ENCODE measurements around the gene SGTA.

SGTA gene

DNA sequence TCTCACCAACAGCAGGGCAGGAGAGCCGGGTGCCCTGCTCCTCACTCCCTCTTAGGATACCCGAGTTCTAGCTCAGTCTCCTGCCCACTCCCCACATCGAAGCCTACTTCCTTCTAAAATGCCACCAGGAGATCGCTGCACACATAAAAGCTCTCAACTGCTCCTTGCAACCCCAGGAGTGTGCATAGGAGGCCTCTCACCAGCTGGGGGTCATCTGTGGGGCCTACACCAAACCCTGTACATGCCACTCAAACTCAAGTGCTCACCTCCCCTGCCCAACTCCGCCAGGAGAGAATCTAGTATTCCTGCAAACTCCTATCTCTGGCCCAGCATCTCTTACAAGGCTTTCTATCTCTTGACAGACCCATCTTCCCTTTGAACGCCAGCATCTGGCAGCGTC is 2.8 kb downstream of the SGTA start:
- Histone ChIP-seq H3K27ac (ENCODE audit: low read depth, low read length) (no peak overlapping the region), H3K36me3 (ENCODE audit: control insufficient read depth in 1 of 2, insufficient read depth in 2 of 2, low read length in 2 of 2) (peaks cover 0 to 12% of the 10 kb centered on the region in 2 donors), H3K4me3 (ENCODE audit: low read depth in 1 of 2, low read length in 2 of 2) (no peak overlapping the region), H3K9me3 (ENCODE audit: control insufficient read depth in 1 of 2, low read length in 2 of 2) (no peaks in the 10 kb centered on the region), H3K27me3 (ENCODE audit: control insufficient read depth in 1 of 2, insufficient read depth in 2 of 2, low read length in 2 of 2) (no peaks in the 10 kb centered on the region), H3K9ac (ENCODE audit: low read depth in 1 of 2, low read length in 2 of 2) (no peak overlapping the region), H3K4me1 (ENCODE audit: control insufficient read depth in 1 of 2, insufficient read depth in 2 of 2, low read length in 2 of 2) (peaks cover 36 to 45% of the 10 kb centered on the region in 2 donors)

DNA sequence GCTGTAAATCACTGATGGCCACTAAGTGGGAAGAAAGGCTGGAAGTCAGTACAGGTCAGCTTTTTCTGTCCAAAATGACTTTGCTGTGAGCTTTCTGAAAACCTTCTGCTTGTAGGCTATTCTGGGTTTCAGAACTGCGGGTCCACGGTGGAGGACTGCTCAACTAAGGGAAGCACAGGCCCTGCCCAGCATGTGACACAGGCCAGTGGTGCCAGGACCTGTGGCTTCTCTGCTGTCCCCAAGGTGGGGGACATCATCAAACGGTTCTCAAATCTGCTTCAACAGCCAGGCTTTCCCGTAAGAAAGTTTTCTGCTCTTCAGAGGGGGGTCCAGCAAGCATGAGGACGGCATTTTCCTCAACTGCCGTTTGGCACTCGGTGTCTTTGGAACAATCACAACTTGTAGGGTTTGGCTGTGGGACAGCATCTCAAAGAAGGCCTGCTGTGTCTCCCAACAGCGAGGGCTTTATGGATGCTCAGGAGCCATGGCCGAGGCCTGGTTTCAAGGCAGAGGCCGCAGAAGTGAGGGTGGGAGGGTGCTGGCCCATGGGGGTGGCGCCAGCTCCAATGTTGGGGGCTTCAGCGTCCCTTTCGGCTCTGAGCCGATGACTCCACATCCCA is 3.8 kb downstream of the SGTA start:
- H3K27me3 ChIP-seq (ENCODE audit: control insufficient read depth in 1 of 2, insufficient read depth in 2 of 2, low read length in 2 of 2) = no peaks in the 10 kb centered on the region
- no peaks in the 10 kb centered on the region for H3K9me3 ChIP-seq (ENCODE audit: control insufficient read depth in 1 of 2, low read length in 2 of 2)
- H3K4me3 ChIP-seq (ENCODE audit: low read depth in 1 of 2, low read length in 2 of 2) = no peak overlapping the region
- peaks cover 0 to 15% of the 10 kb centered on the region in 2 donors for H3K36me3 ChIP-seq (ENCODE audit: control insufficient read depth in 1 of 2, insufficient read depth in 2 of 2, low read length in 2 of 2)
- H3K9ac ChIP-seq (ENCODE audit: low read depth in 1 of 2, low read length in 2 of 2) = no peak overlapping the region
- peaks cover 42 to 50% of the 10 kb centered on the region in 2 donors for H3K4me1 ChIP-seq (ENCODE audit: control insufficient read depth in 1 of 2, insufficient read depth in 2 of 2, low read length in 2 of 2)
- no peak overlapping the region for H3K27ac ChIP-seq (ENCODE audit: low read depth, low read length)

DNA sequence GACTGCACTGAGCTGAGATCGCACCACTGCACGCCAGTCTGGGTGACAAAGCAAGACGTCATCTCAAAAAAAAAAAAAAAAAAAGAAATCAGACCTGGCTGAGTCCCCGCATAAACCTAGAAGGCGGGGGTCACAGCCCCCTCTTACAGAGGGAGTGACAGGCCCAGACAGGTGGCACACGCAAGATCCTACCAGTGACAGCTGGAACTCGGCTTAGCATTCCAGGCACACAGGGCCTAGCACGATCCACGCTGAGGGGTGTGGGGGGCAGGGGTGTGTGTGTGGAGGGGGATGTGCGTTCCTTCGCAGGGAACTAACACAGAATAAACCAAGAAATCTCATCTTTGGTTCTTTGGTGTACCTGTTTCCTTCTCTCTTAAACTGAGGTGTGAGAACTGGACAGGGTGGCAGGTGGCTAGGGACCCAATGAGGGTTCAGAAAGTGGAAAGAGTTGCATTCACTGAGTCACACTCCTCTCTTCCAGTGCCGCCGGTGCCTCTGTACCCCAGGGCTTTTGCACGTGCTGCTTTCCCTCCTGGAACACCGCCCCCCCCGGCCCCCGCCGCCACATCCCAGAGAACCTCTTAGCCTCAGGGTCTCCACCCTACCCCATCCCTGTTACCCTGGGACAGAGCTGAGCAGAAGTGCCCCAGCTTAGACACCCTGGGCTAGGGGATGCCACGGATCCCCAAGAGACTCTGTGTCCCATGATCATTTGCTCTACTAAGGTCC is 5.0 kb downstream of the SGTA start:
- Histone ChIP-seq H3K27ac (ENCODE audit: low read depth, low read length) (no peak overlapping the region), H3K27me3 (ENCODE audit: control insufficient read depth in 1 of 2, insufficient read depth in 2 of 2, low read length in 2 of 2) (no peaks in the 10 kb centered on the region), H3K4me3 (ENCODE audit: low read depth in 1 of 2, low read length in 2 of 2) (no peak overlapping the region), H3K9me3 (ENCODE audit: control insufficient read depth in 1 of 2, low read length in 2 of 2) (no peaks in the 10 kb centered on the region), H3K36me3 (ENCODE audit: control insufficient read depth in 1 of 2, insufficient read depth in 2 of 2, low read length in 2 of 2) (peaks cover 0 to 15% of the 10 kb centered on the region in 2 donors), H3K9ac (ENCODE audit: low read depth in 1 of 2, low read length in 2 of 2) (no peak overlapping the region), H3K4me1 (ENCODE audit: control insufficient read depth in 1 of 2, insufficient read depth in 2 of 2, low read length in 2 of 2) (peaks cover 33 to 43% of the 10 kb centered on the region in 2 donors)

DNA sequence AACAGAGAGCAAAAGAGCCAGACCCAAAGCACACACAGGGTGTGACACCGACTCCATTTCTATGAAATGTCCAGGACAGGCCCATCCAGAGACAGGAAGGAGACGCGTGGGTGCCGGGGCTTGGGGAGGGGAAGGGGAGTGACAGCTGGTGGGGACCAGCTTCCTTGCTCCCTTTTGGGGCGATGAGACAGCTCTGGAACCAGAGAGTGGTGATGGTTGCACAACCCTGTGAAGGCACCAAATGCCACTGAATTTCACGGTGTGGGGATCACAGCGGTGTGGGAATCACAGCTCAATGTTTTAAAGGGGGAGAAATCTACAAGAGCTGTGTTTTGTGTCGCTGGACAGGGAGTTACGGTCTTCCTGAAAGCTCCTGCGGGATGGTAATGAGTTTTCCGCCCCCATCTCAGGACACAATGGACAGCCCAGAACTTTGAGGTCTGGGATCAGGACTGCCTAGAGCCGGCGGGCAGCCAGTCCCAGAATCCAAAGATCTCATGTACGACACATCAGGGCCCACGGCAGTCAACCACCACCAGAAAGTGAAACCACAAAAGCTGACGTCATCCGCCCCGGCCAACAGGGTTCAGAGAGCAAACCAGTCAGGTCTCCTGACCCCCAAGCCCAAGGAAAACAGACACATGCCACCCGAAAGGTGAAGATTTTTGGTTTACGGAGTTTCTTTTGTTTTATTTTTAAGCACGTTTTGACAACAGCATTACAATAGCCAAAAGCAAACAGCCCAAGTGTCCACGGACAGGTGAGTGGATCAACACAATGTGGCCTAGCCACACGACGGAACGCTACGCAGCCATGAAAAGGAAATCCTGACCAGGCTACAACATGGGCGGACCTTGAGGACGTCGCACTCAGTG is 7.3 kb downstream of the SGTA start:
- Histone ChIP-seq H3K36me3 (ENCODE audit: control insufficient read depth in 1 of 2, insufficient read depth in 2 of 2, low read length in 2 of 2) (peaks cover 0 to 15% of the 10 kb centered on the region in 2 donors), H3K9ac (ENCODE audit: low read depth in 1 of 2, low read length in 2 of 2) (peak overlapping the region; percentile 72 to 74)

DNA sequence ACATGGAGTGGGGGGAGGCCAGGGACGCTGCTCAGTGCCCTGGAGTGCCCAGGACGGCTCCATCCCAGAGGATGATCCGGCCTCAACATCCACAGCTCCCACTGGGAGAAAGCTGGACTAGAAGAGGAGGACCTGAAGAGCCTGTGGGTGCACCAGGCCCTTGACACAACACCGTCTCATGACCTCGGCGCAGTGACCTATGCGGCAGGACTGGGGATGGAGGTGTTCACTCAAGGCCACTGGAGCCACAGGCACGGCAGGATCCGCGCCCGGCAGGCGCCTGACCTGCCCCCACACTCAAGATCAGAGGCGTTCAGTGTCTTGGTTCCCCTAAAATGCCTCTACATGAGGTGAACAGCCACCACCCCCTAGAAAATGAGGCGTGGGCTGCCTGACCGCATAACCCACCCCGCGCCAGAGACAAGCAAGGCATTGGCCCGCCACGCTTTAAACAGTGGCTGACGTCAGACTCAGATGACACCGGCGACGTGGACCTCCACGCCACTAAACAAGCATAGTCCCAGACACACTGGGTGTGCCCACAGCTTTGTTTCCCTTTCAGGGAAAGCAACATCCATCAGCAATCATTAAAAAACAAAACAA is 8.0 kb downstream of the SGTA start:
- H3K9me3 ChIP-seq (ENCODE audit: control insufficient read depth in 1 of 2, low read length in 2 of 2) = no peaks in the 10 kb centered on the region
- H3K9ac ChIP-seq (ENCODE audit: low read depth in 1 of 2, low read length in 2 of 2) = peak overlapping the region; percentile 72 to 74

More for the DNA sequence above, 7.3 kb downstream of the SGTA start:
- H3K4me3 ChIP-seq (ENCODE audit: low read depth in 1 of 2, low read length in 2 of 2) = peak overlapping the region; percentile 51 to 57
- H3K27me3 ChIP-seq (ENCODE audit: control insufficient read depth in 1 of 2, insufficient read depth in 2 of 2, low read length in 2 of 2) = no peaks in the 10 kb centered on the region
- peaks cover 18 to 24% of the 10 kb centered on the region in 2 donors for H3K4me1 ChIP-seq (ENCODE audit: control insufficient read depth in 1 of 2, insufficient read depth in 2 of 2, low read length in 2 of 2)
- no peaks in the 10 kb centered on the region for H3K9me3 ChIP-seq (ENCODE audit: control insufficient read depth in 1 of 2, low read length in 2 of 2)
- H3K27ac ChIP-seq (ENCODE audit: low read depth, low read length) = peak overlapping the region; percentile 90

DNA sequence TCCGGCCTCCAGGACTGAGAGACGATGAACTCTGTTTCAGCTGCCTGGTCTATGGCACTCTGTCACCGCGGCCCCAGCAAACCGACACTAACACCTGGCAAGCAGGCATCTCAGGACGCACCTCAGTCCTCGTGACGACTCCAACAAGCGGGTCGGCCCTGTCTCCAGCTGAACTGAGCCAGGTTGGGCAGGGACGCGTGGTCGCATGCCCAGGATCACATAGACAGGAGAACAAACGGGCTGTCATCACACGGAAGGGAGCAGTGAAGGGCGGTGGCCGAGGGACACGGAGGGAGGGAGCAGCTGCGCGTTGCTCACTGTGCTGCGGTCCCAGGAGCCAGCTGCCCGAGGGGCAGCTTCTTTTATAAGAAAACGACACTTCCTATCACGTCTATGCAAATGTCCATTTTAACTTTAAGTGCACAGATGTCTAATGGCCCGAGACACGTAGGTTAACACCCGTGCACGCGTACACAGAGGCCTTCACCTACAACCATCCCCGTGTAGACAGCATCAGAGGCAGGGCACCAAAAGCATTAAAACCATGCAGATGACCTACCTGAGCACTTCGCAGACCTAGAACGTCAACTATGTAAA is 8.9 kb downstream of the SGTA start:
- no peak overlapping the region for H3K27ac ChIP-seq (ENCODE audit: low read depth, low read length)
- peaks cover 18 to 24% of the 10 kb centered on the region in 2 donors for H3K4me1 ChIP-seq (ENCODE audit: control insufficient read depth in 1 of 2, insufficient read depth in 2 of 2, low read length in 2 of 2)
- H3K36me3 ChIP-seq (ENCODE audit: control insufficient read depth in 1 of 2, insufficient read depth in 2 of 2, low read length in 2 of 2) = peaks cover 0 to 15% of the 10 kb centered on the region in 2 donors
- no peaks in the 10 kb centered on the region for H3K27me3 ChIP-seq (ENCODE audit: control insufficient read depth in 1 of 2, insufficient read depth in 2 of 2, low read length in 2 of 2)
- no peaks in the 10 kb centered on the region for H3K9me3 ChIP-seq (ENCODE audit: control insufficient read depth in 1 of 2, low read length in 2 of 2)
- no peak overlapping the region for H3K4me3 ChIP-seq (ENCODE audit: low read depth in 1 of 2, low read length in 2 of 2)
- H3K9ac ChIP-seq (ENCODE audit: low read depth in 1 of 2, low read length in 2 of 2) = no peak overlapping the region

More for the DNA sequence above, 8.0 kb downstream of the SGTA start:
- H3K27ac ChIP-seq (ENCODE audit: low read depth, low read length) = peak overlapping the region; percentile 90
- no peaks in the 10 kb centered on the region for H3K27me3 ChIP-seq (ENCODE audit: control insufficient read depth in 1 of 2, insufficient read depth in 2 of 2, low read length in 2 of 2)
- H3K4me3 ChIP-seq (ENCODE audit: low read depth in 1 of 2, low read length in 2 of 2) = peak overlapping the region; percentile 51 to 57
- peaks cover 0 to 17% of the 10 kb centered on the region in 2 donors for H3K36me3 ChIP-seq (ENCODE audit: control insufficient read depth in 1 of 2, insufficient read depth in 2 of 2, low read length in 2 of 2)
- H3K4me1 ChIP-seq (ENCODE audit: control insufficient read depth in 1 of 2, insufficient read depth in 2 of 2, low read length in 2 of 2) = peaks cover 18 to 24% of the 10 kb centered on the region in 2 donors

DNA sequence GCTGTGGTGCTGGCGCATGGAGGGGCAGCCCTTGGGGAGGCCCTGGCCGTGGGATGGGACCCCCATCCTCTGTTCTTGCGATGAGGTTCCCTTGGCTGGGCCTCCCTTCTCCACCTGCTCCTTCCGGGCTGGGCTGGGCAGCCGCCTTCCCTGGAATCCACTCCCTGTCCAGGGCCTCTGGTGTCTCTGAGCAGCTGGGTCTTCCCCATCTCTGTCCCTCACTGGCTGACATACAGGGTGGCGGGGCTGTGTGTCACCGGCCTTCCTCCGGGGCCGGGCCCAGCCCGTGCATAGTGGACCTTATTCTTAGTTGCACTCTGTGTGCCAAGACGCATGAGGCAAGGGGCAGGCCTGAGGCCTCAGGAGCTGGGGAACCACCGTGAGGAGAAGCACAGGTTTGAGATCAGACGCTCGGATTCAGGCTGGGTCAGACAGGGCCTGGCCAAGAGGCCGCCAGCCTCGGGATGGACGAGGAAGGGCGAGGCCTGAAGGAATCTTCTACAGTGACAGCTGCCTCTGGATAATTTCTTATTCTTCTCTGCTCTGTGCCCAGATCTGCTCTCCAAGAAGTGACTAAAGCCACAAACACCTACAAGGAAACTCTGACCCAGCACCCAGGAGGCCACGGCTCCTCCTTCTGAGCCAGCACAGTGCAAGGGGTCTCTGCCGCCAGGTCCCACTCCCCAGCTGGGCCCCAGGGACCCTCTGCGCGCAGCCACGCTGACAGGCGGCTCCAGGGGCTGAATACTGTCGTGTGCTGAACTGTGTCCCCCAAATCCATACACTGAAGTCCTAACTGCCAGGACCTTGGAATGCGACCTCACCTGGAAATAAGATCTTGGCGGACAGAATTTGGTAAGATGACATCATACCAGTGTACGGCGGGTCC is 11.0 kb downstream of the SGTA start:
- Histone ChIP-seq H3K4me3 (ENCODE audit: low read depth in 1 of 2, low read length in 2 of 2) (no peak overlapping the region), H3K4me1 (ENCODE audit: control insufficient read depth in 1 of 2, insufficient read depth in 2 of 2, low read length in 2 of 2) (peaks cover 18 to 24% of the 10 kb centered on the region in 2 donors), H3K27ac (ENCODE audit: low read depth, low read length) (no peak overlapping the region), H3K9me3 (ENCODE audit: control insufficient read depth in 1 of 2, low read length in 2 of 2) (no peaks in the 10 kb centered on the region), H3K9ac (ENCODE audit: low read depth in 1 of 2, low read length in 2 of 2) (no peak overlapping the region), H3K36me3 (ENCODE audit: control insufficient read depth in 1 of 2, insufficient read depth in 2 of 2, low read length in 2 of 2) (peaks cover 0 to 23% of the 10 kb centered on the region in 2 donors), H3K27me3 (ENCODE audit: control insufficient read depth in 1 of 2, insufficient read depth in 2 of 2, low read length in 2 of 2) (no peaks in the 10 kb centered on the region)

DNA sequence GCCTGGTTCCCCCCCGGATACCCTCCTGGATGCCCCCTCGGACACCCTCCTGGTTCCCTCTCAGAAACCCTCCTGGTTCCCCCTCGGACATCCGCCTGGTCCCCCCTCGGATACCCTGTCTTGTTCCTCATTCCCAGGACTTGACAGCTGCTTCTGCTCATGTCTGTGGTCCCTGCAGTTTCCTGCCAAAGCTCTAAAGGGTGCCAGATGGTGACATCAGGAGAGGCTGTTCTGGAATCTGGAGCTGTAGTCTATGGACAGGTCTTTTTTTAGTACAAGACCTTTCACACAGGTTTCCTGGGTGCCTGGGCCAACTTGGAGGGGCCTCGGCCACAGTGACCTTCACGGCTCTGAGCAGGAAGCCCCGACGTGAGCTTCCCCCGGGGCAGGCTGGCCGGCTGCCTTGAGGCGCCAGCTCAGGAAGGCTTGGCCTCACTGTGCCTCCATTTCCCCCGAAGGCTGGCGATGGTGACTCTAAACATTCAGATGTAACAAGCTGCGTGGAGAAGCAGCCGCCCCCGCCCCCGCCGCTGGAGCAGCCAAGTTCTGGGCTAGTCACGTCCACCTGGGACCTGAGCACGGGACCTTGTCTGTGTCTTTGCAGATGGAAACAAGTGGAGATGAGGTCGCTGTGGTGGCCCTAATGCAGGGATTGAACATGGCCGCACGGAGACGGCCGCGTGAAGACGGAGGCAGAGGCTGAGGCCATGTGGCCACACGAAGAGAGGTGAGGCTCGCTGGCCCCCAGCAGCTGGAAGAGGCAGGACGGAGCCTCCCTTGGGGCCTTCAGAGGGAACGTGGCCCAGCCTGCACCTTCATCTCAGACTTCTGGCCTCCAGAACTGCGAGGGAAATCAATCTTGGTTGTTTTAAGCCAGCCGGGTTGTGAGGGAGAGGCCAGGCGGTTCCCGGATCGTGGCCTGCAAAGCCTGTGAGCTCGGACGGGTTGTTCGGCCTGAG is 12.7 kb downstream of the SGTA start:
- Histone ChIP-seq H3K36me3 (ENCODE audit: control insufficient read depth in 1 of 2, insufficient read depth in 2 of 2, low read length in 2 of 2) (peaks cover 3 to 38% of the 10 kb centered on the region in 2 donors), H3K4me3 (ENCODE audit: low read depth in 1 of 2, low read length in 2 of 2) (no peak overlapping the region), H3K4me1 (ENCODE audit: control insufficient read depth in 1 of 2, insufficient read depth in 2 of 2, low read length in 2 of 2) (peaks cover 6 to 16% of the 10 kb centered on the region in 2 donors), H3K27ac (ENCODE audit: low read depth, low read length) (peak overlapping the region; percentile 30), H3K27me3 (ENCODE audit: control insufficient read depth in 1 of 2, insufficient read depth in 2 of 2, low read length in 2 of 2) (no peaks in the 10 kb centered on the region), H3K9ac (ENCODE audit: low read depth in 1 of 2, low read length in 2 of 2) (no peak overlapping the region), H3K9me3 (ENCODE audit: control insufficient read depth in 1 of 2, low read length in 2 of 2) (no peaks in the 10 kb centered on the region)
